MM.1S (cell line): Measurements from ENCODE around the gene CD109.

Experiments
- CTCF ChIP-seq: fragments of 300-600 bp; sonication (generic); IDR thresholded peaks from 2 replicates; pipeline ENCODE4 v1.5.1; 2016; ENCODE audit warnings: antibody characterized with exemption, low read length, mixed read lengths
- EZH2 ChIP-seq: fragments of 300-600 bp; sonication (generic); optimal IDR thresholded peaks from 2 replicates; pipeline ENCODE3; 2017; ENCODE audit warnings: low read depth, mild to moderate bottlenecking, antibody characterized with exemption, low read length, mixed read lengths
- EZH2phosphoT487 ChIP-seq: fragments of 300-600 bp; sonication (generic); IDR thresholded peaks from 2 replicates; pipeline ENCODE4 v1.6.1; 2018; ENCODE audit warnings: antibody characterized with exemption, low read length

DNA sequence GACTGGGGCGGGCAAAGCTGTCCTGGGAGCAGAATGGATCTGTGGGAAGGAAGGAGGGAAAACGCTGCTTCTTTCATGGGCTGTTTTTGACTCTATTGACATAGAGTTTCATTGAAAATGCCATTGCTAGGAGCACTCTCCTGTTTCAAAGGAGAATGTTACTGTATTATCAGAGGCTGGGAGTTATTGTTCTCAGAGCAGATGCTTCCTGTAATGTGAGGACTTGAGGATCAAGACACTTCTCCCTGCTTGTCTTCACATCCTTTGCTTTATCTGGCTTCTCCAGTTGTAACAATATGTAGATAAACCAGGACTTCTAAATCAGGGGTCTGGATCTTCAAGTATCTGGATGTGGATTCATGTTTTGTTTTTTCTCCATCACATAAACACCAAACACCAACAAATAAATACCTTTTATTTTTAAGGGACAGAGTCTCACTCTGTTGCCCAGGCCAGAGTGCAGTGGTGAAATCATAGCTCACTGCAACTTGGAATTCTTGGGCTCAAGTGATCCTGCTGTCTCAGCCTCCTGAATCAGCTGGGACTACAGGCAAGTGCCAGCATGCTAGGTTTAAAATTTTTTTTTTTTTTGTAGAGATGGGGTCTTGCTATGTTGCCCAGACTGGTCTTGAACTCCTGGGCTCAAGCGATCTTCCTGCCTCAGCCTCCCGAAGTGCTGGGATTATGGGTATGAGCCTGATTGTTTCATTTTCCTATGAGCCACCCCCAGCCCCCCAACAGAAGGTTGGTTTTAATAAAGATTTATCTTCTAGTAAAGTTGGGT, 3.9 kb downstream of the CD109 start:
- TF ChIP-seq CTCF: no peak
- no peak for TF ChIP-seq EZH2
- no peak for TF ChIP-seq EZH2phosphoT487
